ENCODE results near the gene MINK1.

DNA sequence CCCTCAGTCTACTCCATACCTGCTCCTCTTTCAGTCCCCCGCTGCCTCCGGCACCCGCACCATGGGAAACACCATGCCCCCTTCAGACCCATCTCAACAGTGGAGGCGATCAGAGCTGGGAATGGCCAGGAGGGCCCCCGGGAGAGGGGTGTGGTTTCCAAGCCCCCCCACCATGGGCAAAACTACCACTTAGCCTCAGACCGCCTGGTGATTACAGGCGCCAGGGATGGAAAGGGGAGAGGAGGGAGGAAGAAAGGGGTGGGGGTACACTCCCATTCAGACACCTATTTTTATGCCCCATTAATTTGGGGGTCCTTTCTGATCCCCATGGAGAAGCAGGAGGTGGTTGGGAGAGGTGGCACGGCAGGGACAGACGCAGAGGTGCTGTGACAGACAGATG is 30.9 kb upstream of the MINK1 start, which contains the start of gene C17orf114:
- TF ChIP-seq, protein P1, sequence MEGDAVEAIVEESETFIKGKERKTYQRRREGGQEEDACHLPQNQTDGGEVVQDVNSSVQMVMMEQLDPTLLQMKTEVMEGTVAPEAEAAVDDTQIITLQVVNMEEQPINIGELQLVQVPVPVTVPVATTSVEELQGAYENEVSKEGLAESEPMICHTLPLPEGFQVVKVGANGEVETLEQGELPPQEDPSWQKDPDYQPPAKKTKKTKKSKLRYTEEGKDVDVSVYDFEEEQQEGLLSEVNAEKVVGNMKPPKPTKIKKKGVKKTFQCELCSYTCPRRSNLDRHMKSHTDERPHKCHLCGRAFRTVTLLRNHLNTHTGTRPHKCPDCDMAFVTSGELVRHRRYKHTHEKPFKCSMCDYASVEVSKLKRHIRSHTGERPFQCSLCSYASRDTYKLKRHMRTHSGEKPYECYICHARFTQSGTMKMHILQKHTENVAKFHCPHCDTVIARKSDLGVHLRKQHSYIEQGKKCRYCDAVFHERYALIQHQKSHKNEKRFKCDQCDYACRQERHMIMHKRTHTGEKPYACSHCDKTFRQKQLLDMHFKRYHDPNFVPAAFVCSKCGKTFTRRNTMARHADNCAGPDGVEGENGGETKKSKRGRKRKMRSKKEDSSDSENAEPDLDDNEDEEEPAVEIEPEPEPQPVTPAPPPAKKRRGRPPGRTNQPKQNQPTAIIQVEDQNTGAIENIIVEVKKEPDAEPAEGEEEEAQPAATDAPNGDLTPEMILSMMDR (IDR thresholded peaks at IDR 0.05 in 2 of 3, conservative IDR thresholded peaks at IDR 0.05 in 1 of 3; ENCODE audit: control insufficient read depth in 2 of 3, extremely low read depth in 1 of 3, insufficient read depth in 1 of 3, low read depth in 3 of 3, low read length in 3 of 3) = no peak
- no peak for TF ChIP-seq BMI1 (IDR thresholded peaks at IDR 0.05; ENCODE audit: borderline replicate concordance)
- TF ChIP-seq, protein P2, sequence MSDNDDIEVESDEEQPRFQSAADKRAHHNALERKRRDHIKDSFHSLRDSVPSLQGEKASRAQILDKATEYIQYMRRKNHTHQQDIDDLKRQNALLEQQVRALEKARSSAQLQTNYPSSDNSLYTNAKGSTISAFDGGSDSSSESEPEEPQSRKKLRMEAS (IDR thresholded peaks at IDR 0.05; ENCODE audit: low read depth, low read length) = no peak
